Ovary (tissue), 9 donors: Measurements from ENCODE around the gene MTF1. TPM values are rescaled to one million over a fixed set of nuclear protein-coding genes. Genes with fewer than 3 reads are reported as not detected.

Experiments used
- DNase-seq, 5 donors: peaks; one replicate each; pipeline ENCODE4 v3.0.0-alpha.2; 2019 to 2020
- H3K27ac ChIP-seq, 2 donors: fragments of 200-600 bp; one replicate each; pipeline versions ENCODE4 v1.5.1 to v1.8.0; 2019 to 2022
- H3K27me3 ChIP-seq: fragments of 200-600 bp; one replicate; pipeline ENCODE4 v1.8.0; 2022
- H3K36me3 ChIP-seq: fragments of 200-600 bp; sonication (generic); one replicate; pipeline ENCODE4 v1.5.1; 2019
- H3K4me1 ChIP-seq: one replicate; pipeline ENCODE4 v1.8.1; 2013; ENCODE audit warnings: mild to moderate bottlenecking, moderate library complexity; ENCODE audit not compliant: insufficient read depth
- H3K4me3 ChIP-seq: fragments of 200-600 bp; sonication (generic); one replicate; pipeline ENCODE4 v1.5.1; 2017
- H3K9me3 ChIP-seq, 2 donors: fragments of 200-600 bp in 1 of 2; sonication (generic) in 1 of 2; one replicate each; pipeline versions ENCODE4 v1.5.1 to v1.8.1; 2013 to 2019; ENCODE audit warnings: mild to moderate bottlenecking in 1 of 2, moderate library complexity in 1 of 2
- CTCF ChIP-seq, 3 donors: fragments of 450-650 bp in 2 of 3; fragments of 200-600 bp in 1 of 3; IDR thresholded peaks; one replicate each; pipeline versions ENCODE4 v1.5.1 to v1.8.0; 2016 to 2022; ENCODE audit warnings: antibody characterized with exemption in 3 of 3, mild to moderate bottlenecking in 1 of 3
- EP300 ChIP-seq: sonication (generic); formaldehyde crosslinking; IDR thresholded peaks from one replicate; pipeline ENCODE4 v1.6.1; 2017; ENCODE audit warnings: antibody characterized with exemption
- POLR2A ChIP-seq: fragments of 450-650 bp; IDR thresholded peaks from one replicate; pipeline ENCODE4 v1.6.1; 2017; ENCODE audit warnings: antibody characterized with exemption, mild to moderate bottlenecking, moderate library complexity
- WGBS, 3 donors: extraction: QIAGEN DNeasy Blood & Tissue Kit in 1 of 3; methylation state at CpG; one replicate each; pipeline versions ENCODE4 v1.1.5 to v1.1.7; 2013 to 2017; 5-methylcytosine and 5-hydroxymethylcytosine counted together
- intact Hi-C, 4 donors: fragments of 100-400 bp; cut with DNase I; formaldehyde crosslinking; loops; one replicate each; pipeline versions ENCODE4 v1.11.0 to v1.15.1; 2022 to 2023
- polyA plus RNA-seq, 2 donors: library from polyadenylated mRNA; stranded (reverse); fragments of 200-250 nt in 1 of 2; fragments of 350-450 nt in 1 of 2; fragmentation: Illumina TruSeq in 1 of 2; extraction: RNeasy Lipid Tissue Mini Kit (QIAGEN cat#74804) in 1 of 2; gene quantifications; one replicate each; pipeline ENCODE4 v1.2.3, GENCODE V29; 2013 to 2014
- total RNA-seq, 7 donors: library from RNA; depleted of rRNA in 2 of 7; stranded (reverse); fragments of >200 nt in 2 of 7; fragmentation: NEBNext Ultra II Directional in 3 of 7; extraction: Animal tissue kit (Norgen Biotek cat#: 25700) in 3 of 7; gene quantifications; one replicate each; pipeline versions ENCODE4 v1.1.0 to v1.2.4, GENCODE V29; 2016 to 2023
- donor health status: DM: no; HTN: no; CAD: no; lungs with moderate emphysema.
- donor health status: DM: no; HTN: no; CAD: no.
- donor health status: Bipolar disorder and iron deficiency.
- donor health status: DM: yes; HTN: yes; CAD: no.
- donor health status: DM: no; HTN: no; CAD: no.
- donor health status: DM: yes; HTN: yes; CAD: no.

Gene MTF1
- total and polyA plus RNA-seq, 9 donors, result 3.4 to 29.1 (median 20.6) TPM

GRCh38 chr1:37817481-37817880, 41.9 kb downstream of the MTF1 start:
- 6 to 9% (median 8%) methylated on average over 2 of the region's 2 CpGs for WGBS, 3 donors

GRCh38 chr1:37814252-37814651, 45.1 kb downstream of the MTF1 start:
- DNase-seq, result no peak
- no peak overlapping the region for H3K4me3 ChIP-seq
- H3K9me3 ChIP-seq, result no peaks in the 10 kb centered on the region
- no peaks in the 10 kb centered on the region for H3K36me3 ChIP-seq
- no peak overlapping the region for H3K27ac ChIP-seq
- H3K4me1 ChIP-seq, result peaks cover 2% of the 10 kb centered on the region
- no peaks in the 10 kb centered on the region for H3K27me3 ChIP-seq
- 85 to 90% (median 88%) methylated on average over 7 of the region's 7 CpGs for WGBS, 3 donors
- TF ChIP-seq CTCF (IDR thresholded peaks at IDR 0.05) (no peak), POLR2A (no peak), EP300 (no peak)
- intact Hi-C loops, result loop anchor here in 1 of 4 donors (10.0 kb wide), 1 partner anchor 51 kb away; no protein-coding TSS in a partner anchor

More at GRCh38 chr1:37817481-37817880, 41.9 kb downstream of the MTF1 start:
- peaks cover 2% of the 10 kb centered on the region for H3K36me3 ChIP-seq
- H3K27me3 ChIP-seq, result no peaks in the 10 kb centered on the region
- H3K27ac ChIP-seq, result no peak overlapping the region
- no peaks in the 10 kb centered on the region for H3K9me3 ChIP-seq
- H3K4me3 ChIP-seq, result no peak overlapping the region
- TF ChIP-seq POLR2A (no peak), EP300 (no peak), CTCF (IDR thresholded peaks at IDR 0.05) (no peak)
- peak in 4 of 5 donors; percentile 48 to 69 (median 58) for DNase-seq
- H3K4me1 ChIP-seq, result no peaks in the 10 kb centered on the region
- intact Hi-C loops, result loop anchor here in 1 of 4 donors (10.0 kb wide), 1 partner anchor 47 kb away; no protein-coding TSS in a partner anchor

GRCh38 chr1:37813529-37814145, 45.8 kb downstream of the MTF1 start:
- no peak overlapping the region for H3K4me3 ChIP-seq
- H3K9me3 ChIP-seq, result no peaks in the 10 kb centered on the region
- H3K27me3 ChIP-seq, result no peaks in the 10 kb centered on the region
- no peak for DNase-seq
- H3K27ac ChIP-seq, result no peak overlapping the region
- intact Hi-C loops, result loop anchor here in 1 of 4 donors (10.0 kb wide), 1 partner anchor 51 kb away; no protein-coding TSS in a partner anchor
- 63 to 74% (median 67%) methylated on average over 2 of the region's 2 CpGs for WGBS, 3 donors
- no peaks in the 10 kb centered on the region for H3K36me3 ChIP-seq
- peaks cover 3% of the 10 kb centered on the region for H3K4me1 ChIP-seq
- no peak for TF ChIP-seq POLR2A
- no peak for TF ChIP-seq EP300
- TF ChIP-seq CTCF (IDR thresholded peaks at IDR 0.05), result no peak

- Histone ChIP-seq H3K36me3 (no peaks in the 10 kb centered on the region), H3K27me3 (no peaks in the 10 kb centered on the region), H3K27ac (no peak overlapping the region), H3K4me1 (peaks cover 10% of the 10 kb centered on the region), H3K4me3 (no peak overlapping the region), H3K9me3 (no peaks in the 10 kb centered on the region)
- intact Hi-C loops, result loop anchor here in 1 of 4 donors (10.0 kb wide), 1 partner anchor 54 kb away; no protein-coding TSS in a partner anchor
- DNase-seq, result peak in 2 of 5 donors; percentile 56 to 62
- no peak for TF ChIP-seq POLR2A
- TF ChIP-seq CTCF (IDR thresholded peaks at IDR 0.05), result peak in 1 of 3 donors; percentile 33
- no peak for TF ChIP-seq EP300
- 43 to 56% (median 51%) methylated on average over 7 of the region's 7 CpGs for WGBS, 3 donors
Observed at GRCh38 chr1:37811027-37811655, 48.3 kb downstream of the MTF1 start.
